ENCODE data around the gene C1QL3. TPM values are rescaled to one million over a fixed set of nuclear protein-coding genes. Genes with fewer than 3 reads are reported as not detected.

Gene C1QL3
- total RNA-seq (2022; extraction: Qiagen RNA extraction) = not detected in 5 replicates

GRCh38 chr10:16521311-16522016, at the start of gene C1QL3:
C1QL3 (minus strand) TSS chr10:16521879; CDS start chr10:16521065, 814 bp downstream.

Other genes with a start within 250 kb of the C1QL3 start
- gene PTER, start 84.9 kb downstream of the C1QL3 start, total RNA-seq (2022; extraction: Qiagen RNA extraction) = 11.5 to 17.4 TPM (median 15.1 TPM) in 5 replicates

All from A549 treated with Mapracorat at 1 μM for 4 hours (cell line).